GM12872 (cell line): ENCODE results near the gene ENTPD8.

Experiments used
- TF ChIP-seq, protein P1 (sequence below): IDR thresholded peaks from 3 replicates; pipeline ENCODE4 v1.5.1; 2011; ENCODE audit warnings: low read depth, mild to moderate bottlenecking, low read length, moderate library complexity; ENCODE audit not compliant: insufficient read depth

The ENTPD8 gene

DNA sequence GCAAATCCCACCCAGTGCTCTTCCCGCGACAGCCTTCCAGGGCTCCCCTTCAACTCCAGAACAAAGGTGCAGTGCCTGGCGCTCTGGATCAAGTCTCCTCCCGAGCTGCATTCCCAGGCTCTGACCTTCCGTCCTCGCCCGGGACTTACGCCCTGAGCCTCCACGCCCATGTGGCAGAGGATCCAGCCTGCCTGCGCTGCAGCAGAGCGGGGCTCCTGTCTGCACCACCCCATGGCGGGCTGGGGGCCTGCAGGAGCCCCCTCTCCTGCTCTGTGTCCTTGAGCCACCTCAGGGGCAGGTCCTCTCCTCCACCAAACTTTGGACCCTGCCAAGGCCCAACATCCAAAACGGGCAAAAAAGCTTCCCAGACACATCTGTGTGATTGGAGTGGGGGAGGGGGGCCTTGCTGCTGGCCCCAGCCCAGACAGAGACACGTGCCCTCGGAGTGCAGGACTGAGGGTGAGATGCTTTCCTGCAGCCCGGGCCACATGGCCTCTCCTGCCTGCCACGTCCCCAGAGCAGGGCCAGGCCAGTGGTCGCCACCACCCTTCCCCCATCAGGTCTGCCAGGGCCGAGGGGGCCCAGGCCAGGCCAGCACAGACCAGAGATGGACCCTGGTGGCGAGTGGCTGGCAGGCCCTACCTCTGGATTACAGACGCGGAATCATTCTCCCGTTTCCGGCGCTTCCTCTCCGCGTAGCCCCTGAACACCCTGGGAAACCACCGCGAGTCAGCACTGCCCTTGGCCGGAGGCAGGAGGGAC, 13.6 kb upstream of the ENTPD8 start:
- TF ChIP-seq, protein P1, sequence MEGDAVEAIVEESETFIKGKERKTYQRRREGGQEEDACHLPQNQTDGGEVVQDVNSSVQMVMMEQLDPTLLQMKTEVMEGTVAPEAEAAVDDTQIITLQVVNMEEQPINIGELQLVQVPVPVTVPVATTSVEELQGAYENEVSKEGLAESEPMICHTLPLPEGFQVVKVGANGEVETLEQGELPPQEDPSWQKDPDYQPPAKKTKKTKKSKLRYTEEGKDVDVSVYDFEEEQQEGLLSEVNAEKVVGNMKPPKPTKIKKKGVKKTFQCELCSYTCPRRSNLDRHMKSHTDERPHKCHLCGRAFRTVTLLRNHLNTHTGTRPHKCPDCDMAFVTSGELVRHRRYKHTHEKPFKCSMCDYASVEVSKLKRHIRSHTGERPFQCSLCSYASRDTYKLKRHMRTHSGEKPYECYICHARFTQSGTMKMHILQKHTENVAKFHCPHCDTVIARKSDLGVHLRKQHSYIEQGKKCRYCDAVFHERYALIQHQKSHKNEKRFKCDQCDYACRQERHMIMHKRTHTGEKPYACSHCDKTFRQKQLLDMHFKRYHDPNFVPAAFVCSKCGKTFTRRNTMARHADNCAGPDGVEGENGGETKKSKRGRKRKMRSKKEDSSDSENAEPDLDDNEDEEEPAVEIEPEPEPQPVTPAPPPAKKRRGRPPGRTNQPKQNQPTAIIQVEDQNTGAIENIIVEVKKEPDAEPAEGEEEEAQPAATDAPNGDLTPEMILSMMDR: no peak

DNA sequence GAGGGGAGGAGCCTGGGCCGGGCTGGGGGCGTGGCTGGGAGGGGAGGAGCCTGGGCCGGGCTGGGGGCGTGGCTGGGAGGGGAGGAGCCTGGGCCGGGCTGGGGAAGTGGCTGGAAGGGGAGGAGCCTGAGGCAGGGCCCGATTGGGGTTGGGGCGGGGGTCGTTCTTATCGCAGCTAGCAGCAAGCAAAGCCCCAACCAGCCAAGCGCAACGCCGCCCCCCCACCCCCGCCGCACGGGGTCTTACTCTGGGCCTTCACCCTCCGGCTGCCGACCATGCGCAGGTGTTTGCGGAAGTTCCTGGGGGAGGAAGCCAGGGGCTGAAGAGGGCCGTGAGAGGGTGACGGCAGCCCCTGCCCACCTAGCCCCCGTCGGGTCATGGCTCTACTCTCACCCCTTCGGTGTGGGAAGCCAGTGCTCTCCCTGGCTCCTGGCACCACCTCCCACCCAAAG, 13.0 kb upstream of the ENTPD8 start:
- TF ChIP-seq, protein P1: no peak

DNA sequence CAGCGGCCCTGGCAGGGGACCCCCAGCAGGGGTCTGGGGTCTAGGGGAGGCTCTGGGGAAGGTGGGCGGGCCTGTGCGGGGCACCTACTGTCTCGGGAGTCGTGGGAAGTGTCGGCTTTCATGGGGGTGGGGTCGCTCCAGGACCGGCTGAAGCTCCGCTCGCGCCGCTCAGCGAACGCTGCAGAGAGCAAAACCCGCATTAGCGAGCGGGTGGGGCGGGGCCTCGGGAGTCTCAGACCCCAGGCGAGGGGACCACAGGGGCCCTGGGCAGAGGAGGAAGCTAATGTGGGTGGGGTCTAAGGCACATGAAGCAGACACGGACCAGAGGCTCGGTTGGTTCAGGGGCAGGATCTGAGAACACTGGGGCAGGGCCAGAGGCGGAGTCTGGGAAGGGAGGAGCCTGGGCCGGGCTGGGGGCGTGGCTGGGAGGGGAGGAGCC, 12.5 kb upstream of the ENTPD8 start:
- TF ChIP-seq, protein P1: no peak

DNA sequence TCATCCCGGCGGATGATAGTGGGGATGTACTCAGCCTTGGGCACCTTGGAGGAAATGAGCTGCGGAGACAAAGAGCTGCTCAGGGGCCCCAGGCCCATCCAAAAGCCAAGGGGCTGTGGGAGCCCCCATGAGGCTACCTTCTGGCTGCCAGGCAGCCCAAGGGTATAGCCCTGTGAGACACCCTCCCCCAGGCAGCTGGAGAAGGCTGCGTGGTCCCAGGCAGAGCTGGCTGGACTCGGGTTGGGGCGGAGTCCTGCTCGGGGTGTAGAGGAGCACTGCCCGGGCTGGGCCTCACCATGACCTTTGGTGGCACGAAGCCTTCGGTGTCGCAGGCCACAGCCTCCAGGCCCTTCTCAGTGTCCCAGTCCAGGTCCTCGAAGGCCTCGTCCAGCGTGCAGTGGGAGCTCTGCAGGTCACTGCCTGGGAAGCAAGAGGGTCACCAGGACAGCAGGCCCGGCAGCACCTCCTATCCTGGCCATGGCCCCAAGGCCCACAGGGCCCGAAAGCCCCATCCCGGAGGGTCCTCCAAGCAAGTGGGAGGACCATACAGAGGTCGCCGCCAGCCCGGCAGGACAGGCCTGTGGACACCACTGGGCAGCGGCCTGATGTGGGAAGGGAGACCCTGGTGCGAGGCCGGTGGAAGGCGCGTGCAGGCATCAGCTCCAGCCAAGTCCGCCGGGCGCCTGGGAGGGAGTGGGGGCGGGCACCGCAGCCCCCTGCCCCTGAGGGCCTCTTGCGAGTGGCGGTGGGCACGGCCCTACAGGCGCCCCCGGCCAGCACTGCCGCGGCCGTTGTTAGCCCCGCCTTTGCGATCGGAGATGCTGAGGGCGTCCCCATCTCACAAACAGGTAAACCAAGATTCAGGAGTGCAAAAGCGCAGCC, 11.8 kb upstream of the ENTPD8 start:
- TF ChIP-seq, protein P1: no peak

DNA sequence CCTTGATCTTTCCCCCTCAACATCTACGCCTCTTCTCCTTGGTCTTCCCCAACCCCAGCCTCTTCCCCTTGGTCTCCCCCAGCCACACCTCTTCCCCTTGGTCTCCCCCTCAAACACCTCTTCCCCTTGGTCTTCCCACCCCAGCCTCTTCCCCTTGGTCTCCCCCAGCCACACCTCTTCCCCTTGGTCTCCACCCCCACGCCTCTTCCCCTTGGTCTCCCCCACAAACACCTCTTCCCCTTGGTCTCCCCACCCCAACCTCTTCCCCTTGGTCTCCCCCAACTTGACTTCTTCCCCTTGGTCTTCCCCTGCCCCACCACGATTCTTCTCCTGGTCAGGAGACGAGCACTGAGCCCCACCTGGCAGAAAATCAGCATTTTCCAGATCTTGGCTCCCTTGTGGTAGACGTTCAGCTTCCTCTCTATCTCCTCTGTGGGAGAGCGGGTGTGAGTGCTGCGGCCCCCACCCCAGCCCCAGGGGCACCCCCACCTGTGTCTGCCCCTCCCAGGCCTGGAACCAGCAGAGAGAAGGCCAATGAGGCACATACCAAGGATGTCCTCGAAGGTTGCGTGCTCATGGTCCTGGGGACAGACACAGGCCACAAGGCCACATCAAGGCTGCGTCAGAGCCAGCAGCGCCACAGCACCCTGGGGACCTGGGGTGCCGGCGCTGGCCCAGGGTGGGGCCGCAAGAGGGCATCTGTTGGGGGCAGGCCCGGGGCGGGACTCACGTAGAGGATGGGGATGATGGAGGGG, 11.0 kb upstream of the ENTPD8 start:
- TF ChIP-seq, protein P1: no peak

DNA sequence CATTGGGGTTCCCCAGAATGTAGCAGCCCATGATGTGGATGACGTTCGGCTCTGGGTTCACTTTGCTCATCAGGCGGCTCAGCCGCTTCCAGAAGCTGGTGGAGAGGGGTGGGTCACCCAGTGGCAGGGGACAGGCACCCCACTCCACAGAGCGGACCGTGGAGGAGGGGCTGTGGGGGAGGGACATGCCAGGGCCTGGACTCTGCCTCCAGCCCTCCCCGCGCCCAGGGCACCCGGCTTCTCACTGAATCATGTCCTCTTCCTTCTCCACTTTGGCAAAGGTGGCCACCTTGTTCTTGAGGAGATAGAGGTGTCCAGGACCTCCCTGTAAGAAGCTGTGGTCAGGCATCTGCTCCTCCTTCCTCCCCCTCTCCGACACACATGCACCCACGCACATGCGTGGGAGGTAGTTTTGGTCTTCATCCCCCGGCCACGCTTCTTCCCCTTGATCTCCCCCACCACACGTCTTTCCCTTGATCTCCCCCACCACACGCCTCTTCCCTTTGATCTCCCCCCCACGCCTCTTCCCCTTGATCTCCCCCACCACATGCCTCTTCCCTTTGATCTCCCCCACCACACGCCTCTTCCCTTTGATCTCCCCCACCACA, 8.9 kb upstream of the ENTPD8 start:
- TF ChIP-seq, protein P1: no peak
